ENCODE data around the gene DSG4. TPM values are rescaled to one million over a fixed set of nuclear protein-coding genes. Genes with fewer than 3 reads are reported as not detected.

The DSG4 gene
- total and polyA plus RNA-seq, 11 donors, result not detected

DNA sequence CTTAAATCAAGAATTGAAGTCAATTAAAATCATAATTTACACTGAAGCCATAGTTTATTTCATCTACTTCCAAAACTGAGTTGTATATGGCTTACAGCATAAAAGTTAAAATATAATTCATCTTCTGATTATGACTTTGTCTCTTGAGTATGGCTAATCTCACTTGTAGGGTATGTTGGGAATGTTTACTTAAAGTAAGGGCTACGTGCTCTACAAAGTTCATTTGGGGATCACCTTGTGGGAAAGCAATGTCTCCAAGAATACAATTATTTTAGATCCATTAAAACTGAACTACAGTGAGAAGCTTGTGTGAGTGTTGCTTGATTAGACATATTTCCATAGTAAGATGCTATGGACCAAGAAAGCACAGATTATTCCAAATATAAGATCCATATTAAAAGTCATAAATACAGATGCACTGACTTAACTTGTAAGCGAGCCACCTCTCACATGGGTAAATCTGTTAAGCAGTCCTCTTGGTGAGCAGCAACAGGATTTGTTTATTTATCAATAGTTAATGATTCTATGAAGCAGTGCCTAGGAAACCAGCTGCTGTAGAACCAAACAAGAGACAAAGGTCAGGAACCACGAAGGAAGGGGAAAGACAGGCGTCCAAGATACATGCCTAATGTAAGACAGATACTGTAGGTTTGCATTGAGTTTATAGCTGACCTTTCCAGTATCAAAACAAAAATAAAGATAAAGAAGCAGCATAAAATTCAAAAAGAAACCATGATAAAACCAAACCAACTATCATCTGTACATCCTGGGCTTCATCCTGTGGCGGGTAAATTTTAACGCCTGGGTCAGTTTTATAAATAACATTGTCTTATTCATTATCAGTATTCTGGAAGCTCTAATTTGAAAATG is 24.8 kb downstream of the DSG4 start:
- H3K27me3 ChIP-seq, result no peaks in the 10 kb centered on the region
- peaks cover 0 to 17% (median 10%) of the 10 kb centered on the region in 12 donors for H3K4me1 ChIP-seq
- no peaks in the 10 kb centered on the region for H3K36me3 ChIP-seq
- ATAC-seq (no peak), DNase-seq (no peak)
- H3K27ac ChIP-seq, result no peak overlapping the region
- intact Hi-C loops (cut with DNase I), result no loop called here
- no peak for TF ChIP-seq CTCF (IDR thresholded peaks at IDR 0.05)
- no peak for TF ChIP-seq POLR2A (IDR thresholded peaks at IDR 0.05)
- no peaks in the 10 kb centered on the region for H3K9me3 ChIP-seq
- 70 to 74% (median 71%) methylated on average over 6 of the region's 6 CpGs for WGBS, 4 donors
- H3K4me3 ChIP-seq, result no peak overlapping the region

DNA sequence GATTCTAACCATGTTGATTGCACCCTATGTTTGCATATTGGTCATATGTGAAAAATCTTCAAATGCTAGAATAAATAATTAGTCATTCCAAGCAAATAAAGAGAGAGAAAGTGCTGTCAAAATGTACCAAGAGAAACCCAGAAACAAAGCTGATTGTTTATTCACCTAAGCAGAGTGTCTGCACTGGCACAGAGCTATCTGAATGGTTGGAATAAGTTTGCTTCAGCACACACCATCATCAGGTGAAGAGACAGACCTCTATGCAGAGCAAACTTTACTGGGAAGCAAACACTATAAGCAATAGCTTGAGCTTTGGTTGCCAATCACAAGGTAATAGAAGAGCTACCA is 25.4 kb downstream of the DSG4 start:
- Histone ChIP-seq H3K4me3 (no peak overlapping the region), H3K9me3 (no peaks in the 10 kb centered on the region)

GRCh38 chr18:31403409-31403808 is 26.8 kb downstream of the DSG4 start:
- no peak for TF ChIP-seq CTCF (IDR thresholded peaks at IDR 0.05)
- TF ChIP-seq POLR2A (IDR thresholded peaks at IDR 0.05), result no peak
- Histone ChIP-seq H3K36me3 (no peaks in the 10 kb centered on the region), H3K27me3 (no peaks in the 10 kb centered on the region), H3K4me1 (peaks cover 0 to 4% (median 0%) of the 10 kb centered on the region in 12 donors), H3K27ac (no peak overlapping the region), H3K9me3 (no peaks in the 10 kb centered on the region), H3K4me3 (no peak overlapping the region)
- DNase-seq (no peak), ATAC-seq (no peak)
- intact Hi-C loops (cut with DNase I), result no loop called here
- 53 to 64% (median 60%) methylated on average over 2 of the region's 2 CpGs for whole genome bisulfite sequencing, 4 donors

More for the DNA sequence above, 25.4 kb downstream of the DSG4 start:
- no peaks in the 10 kb centered on the region for H3K36me3 ChIP-seq
- no peak for ATAC-seq
- no peak for TF ChIP-seq POLR2A (IDR thresholded peaks at IDR 0.05)
- no peak for TF ChIP-seq CTCF (IDR thresholded peaks at IDR 0.05)
- intact Hi-C loops (cut with DNase I), result no loop called here
- no peak for DNase-seq
- no peak overlapping the region for H3K27ac ChIP-seq
- H3K4me1 ChIP-seq, result peaks cover 0 to 11% (median 4%) of the 10 kb centered on the region in 12 donors
- no peaks in the 10 kb centered on the region for H3K27me3 ChIP-seq

DNA sequence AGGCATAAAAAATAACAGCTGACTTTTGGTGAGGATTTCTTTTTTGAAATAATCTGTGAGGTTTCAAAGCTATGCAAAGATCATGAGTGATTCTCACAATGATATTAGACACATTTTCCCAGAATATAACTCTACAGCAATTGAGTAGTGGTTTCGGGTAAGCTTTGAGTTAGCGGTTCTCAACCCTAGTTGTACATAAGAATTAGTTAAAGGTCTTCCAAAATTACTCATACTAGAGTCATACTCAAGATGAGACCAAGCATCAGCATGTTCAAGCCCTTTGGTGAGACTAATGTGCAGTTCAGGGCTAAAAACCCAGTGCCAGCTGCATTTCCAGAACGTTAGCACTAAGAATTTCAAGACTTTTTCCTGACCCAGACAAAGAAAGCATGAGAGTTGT is 31.1 kb downstream of the DSG4 start:
- H3K27ac ChIP-seq, result no peak overlapping the region
- H3K4me1 ChIP-seq, result no peaks in the 10 kb centered on the region
- no peak for ATAC-seq
- intact Hi-C loops (cut with DNase I), result no loop called here
- H3K9me3 ChIP-seq, result peaks cover 0 to 6% (median 0%) of the 10 kb centered on the region in 12 donors
- 82 to 91% (median 86%) methylated on average over 3 of the region's 3 CpGs for WGBS, 4 donors
- no peaks in the 10 kb centered on the region for H3K27me3 ChIP-seq
- TF ChIP-seq POLR2A (IDR thresholded peaks at IDR 0.05) (no peak), CTCF (IDR thresholded peaks at IDR 0.05) (no peak)
- no peak for DNase-seq
- no peak overlapping the region for H3K4me3 ChIP-seq
- no peaks in the 10 kb centered on the region for H3K36me3 ChIP-seq
